NB4 (cell line): Measurements from ENCODE around the gene DOK7.

Experiments used
- POLR2A ChIP-seq: IDR thresholded peaks from 2 replicates; pipeline ENCODE4 v1.6.1; 2011; ENCODE audit warnings: mild to moderate bottlenecking; ENCODE audit not compliant: insufficient read length; ENCODE audit errors: extremely low read depth
- TF ChIP-seq, protein P1 (sequence below): IDR thresholded peaks from one replicate; pipeline ENCODE4 v1.5.1; 2012; ENCODE audit warnings: low read depth, low read length
- TF ChIP-seq, protein P2 (sequence below): IDR thresholded peaks from 2 replicates; pipeline ENCODE4 v1.6.1; 2011; ENCODE audit warnings: low read depth, low read length

DNA sequence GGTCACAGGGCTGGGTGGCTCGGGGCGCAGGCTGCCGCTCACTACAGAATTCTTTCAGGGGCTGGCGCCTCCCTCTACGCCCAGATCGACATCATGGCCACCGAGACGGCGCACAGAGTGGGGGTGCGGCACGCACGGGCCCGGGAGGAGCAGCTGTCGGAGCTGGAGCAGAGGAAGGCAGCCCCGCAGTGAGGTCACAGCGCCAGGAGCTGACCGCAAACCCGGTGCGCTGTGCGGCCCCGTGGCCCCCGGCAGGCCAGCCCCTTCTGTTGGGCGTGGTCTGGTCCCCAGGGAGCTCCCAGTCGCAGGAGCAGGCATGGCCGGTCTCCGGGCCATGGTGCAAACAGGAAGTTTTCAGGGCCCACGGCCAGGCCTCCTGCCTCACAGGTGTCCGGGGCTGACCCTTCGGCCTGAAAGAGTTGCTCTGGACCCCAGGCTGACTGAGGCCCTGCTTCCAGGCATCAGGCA, 37.6 kb downstream of the DOK7 start:
- no peak for TF ChIP-seq POLR2A
- TF ChIP-seq, protein P1, sequence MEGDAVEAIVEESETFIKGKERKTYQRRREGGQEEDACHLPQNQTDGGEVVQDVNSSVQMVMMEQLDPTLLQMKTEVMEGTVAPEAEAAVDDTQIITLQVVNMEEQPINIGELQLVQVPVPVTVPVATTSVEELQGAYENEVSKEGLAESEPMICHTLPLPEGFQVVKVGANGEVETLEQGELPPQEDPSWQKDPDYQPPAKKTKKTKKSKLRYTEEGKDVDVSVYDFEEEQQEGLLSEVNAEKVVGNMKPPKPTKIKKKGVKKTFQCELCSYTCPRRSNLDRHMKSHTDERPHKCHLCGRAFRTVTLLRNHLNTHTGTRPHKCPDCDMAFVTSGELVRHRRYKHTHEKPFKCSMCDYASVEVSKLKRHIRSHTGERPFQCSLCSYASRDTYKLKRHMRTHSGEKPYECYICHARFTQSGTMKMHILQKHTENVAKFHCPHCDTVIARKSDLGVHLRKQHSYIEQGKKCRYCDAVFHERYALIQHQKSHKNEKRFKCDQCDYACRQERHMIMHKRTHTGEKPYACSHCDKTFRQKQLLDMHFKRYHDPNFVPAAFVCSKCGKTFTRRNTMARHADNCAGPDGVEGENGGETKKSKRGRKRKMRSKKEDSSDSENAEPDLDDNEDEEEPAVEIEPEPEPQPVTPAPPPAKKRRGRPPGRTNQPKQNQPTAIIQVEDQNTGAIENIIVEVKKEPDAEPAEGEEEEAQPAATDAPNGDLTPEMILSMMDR, result no peak
- TF ChIP-seq, protein P2, sequence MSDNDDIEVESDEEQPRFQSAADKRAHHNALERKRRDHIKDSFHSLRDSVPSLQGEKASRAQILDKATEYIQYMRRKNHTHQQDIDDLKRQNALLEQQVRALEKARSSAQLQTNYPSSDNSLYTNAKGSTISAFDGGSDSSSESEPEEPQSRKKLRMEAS, result no peak
